Esophagus (tissue), 2 donors: ENCODE results near the gene LIPG. TPM values are rescaled to one million over a fixed set of nuclear protein-coding genes. Genes with fewer than 3 reads are reported as not detected.

Source experiments
- H3K27ac ChIP-seq, 2 donors: one replicate each; pipeline ENCODE4 v1.5.1; 2013; ENCODE audit warnings: low read depth in 2 of 2, mild to moderate bottlenecking in 2 of 2, inconsistent platforms in 1 of 2, low read length in 1 of 2, moderate library complexity in 1 of 2
- H3K27me3 ChIP-seq, 2 donors: one replicate each; pipeline ENCODE4 v1.6.1; 2013; ENCODE audit warnings: low read length in 2 of 2, control low read depth in 1 of 2, mild to moderate bottlenecking in 1 of 2; ENCODE audit not compliant: insufficient read depth in 2 of 2, control insufficient read depth in 1 of 2
- H3K36me3 ChIP-seq, 2 donors: one replicate each; pipeline ENCODE4 v1.6.1; 2013; ENCODE audit warnings: low read length in 1 of 2; ENCODE audit not compliant: control insufficient read depth in 2 of 2, insufficient read depth in 2 of 2
- H3K4me1 ChIP-seq, 2 donors: one replicate each; pipeline ENCODE4 v1.6.1; 2013; ENCODE audit warnings: low read length in 1 of 2; ENCODE audit not compliant: control insufficient read depth in 2 of 2, insufficient read depth in 2 of 2
- H3K4me3 ChIP-seq, 2 donors: one replicate each; pipeline ENCODE4 v1.5.1; 2013; ENCODE audit warnings: low read length in 2 of 2, mild to moderate bottlenecking in 2 of 2, low read depth in 1 of 2, moderate library complexity in 1 of 2
- H3K9me3 ChIP-seq, 2 donors: one replicate each; pipeline ENCODE4 v1.6.1; 2013; ENCODE audit warnings: mild to moderate bottlenecking in 2 of 2, low read depth in 1 of 2, low read length in 1 of 2, moderate library complexity in 1 of 2; ENCODE audit not compliant: control insufficient read depth in 2 of 2, insufficient read depth in 1 of 2
- WGBS, 2 donors: extraction: QIAGEN DNeasy Blood & Tissue Kit; methylation state at CpG; one replicate each; pipeline ENCODE4 v1.1.7; 2013; 5-methylcytosine and 5-hydroxymethylcytosine counted together
- polyA plus RNA-seq, 2 donors: library from polyadenylated mRNA; stranded (reverse); fragments of 200-250 nt; gene quantifications; one replicate each; pipeline ENCODE4 v1.2.3, GENCODE V29; 2013
- donor health status: healthy with polysubstance abuse.
- donor health status: Bipolar disorder and iron deficiency.

The LIPG gene
- polyA plus RNA-seq, 2 donors, result 0.47 to 1.4 TPM

DNA sequence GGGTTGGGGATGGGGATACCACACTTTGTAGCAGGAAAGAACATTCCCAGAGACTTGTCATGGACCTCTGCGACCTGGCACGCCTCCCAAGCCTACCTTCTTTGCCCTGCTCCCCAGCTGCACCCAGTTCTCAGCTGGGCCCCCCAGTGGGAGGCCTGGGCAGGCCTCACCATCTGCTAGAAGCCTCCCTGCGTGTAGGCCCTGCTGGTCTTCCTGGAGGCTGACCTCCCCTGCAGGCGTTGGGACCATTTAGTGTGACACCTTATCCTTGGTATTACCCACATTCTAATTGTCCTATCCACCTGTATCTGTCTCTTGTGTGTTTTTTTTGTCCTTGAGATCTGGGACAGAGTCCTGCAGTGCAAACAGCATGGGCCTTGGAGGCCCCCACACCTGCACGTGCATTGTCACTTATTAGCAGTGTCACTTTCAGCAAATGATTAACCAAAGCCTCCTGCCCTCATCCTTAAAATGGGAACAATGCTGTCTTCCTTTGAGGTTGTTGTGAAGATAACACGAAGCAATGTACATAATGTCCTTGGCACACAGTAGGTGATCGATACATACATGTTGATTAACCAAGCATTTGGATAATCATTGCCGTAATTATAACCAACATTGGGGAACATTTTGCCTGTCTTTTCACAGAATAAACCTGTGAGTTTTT lies 77.2 kb downstream of the LIPG start:
- H3K4me1 ChIP-seq, result peaks cover 0 to 4% of the 10 kb centered on the region in 2 donors
- H3K9me3 ChIP-seq, result no peaks in the 10 kb centered on the region
- H3K27me3 ChIP-seq, result no peaks in the 10 kb centered on the region
- WGBS, 2 donors, result 71 to 93% methylated on average over 8 of the region's 8 CpGs
- H3K4me3 ChIP-seq, result no peak overlapping the region
- H3K36me3 ChIP-seq, result no peaks in the 10 kb centered on the region
- no peak overlapping the region for H3K27ac ChIP-seq

DNA sequence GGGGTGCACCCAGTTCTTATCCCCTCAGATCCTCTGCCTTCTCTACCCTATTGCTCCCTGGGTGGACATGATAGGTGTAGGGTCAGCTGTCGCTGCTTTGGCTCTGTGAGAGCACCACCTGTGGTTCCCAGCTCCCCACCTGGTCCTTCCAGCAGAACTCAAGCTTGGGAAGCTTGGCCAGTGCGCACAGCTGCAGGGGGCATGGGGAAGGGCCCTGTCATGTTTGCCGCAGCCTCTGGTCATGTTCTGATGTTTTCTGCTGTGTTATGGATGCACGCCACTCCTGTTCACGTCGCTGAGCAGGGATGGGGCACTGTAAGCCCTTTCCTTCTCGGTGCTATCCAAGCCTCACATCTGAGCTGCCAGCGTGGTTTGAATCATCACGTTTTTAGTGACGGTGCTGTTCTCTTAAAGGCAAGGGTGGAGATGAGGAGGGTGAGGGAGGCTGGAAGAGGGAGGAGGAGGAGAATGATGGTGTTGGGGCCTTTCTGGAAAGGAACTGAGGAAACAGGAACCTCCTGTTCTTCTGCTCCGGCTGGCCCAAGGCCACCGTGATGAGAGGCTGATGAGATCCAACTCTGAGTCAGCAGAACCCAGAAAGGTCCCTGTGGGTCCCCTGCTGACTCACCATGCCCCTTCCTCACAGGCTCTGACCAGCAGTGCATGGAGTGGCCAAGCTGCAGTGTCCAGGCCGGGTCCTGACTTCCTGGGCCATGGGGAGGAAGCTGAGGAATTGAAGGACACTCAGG lies 78.0 kb downstream of the LIPG start:
- Histone ChIP-seq H3K27ac (no peak overlapping the region), H3K4me1 (peaks cover 0 to 4% of the 10 kb centered on the region in 2 donors), H3K27me3 (no peaks in the 10 kb centered on the region), H3K36me3 (no peaks in the 10 kb centered on the region), H3K4me3 (no peak overlapping the region), H3K9me3 (no peaks in the 10 kb centered on the region)
- 54 to 70% methylated on average over 13 of the region's 13 CpGs for WGBS, 2 donors

DNA sequence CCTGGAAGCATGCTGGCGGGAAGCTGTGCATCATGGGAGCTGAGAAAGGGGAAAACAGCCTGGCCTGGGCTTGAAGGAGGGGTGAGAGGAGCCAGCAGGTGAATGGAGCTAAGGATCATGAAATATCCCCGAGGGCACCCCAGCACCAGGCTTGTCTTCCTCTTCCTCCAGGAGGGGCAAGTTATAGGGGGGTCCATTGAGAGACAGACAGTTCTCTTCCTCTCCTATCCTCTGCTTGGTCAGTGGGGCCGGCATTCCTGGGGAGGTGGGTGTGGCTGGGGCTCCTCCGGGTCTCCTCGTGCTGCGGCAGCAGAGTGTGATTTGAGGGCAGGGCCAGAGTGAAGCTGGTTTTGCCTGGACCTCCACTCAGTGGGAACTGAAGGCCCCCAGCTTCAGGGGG lies 78.9 kb downstream of the LIPG start:
- no peak overlapping the region for H3K4me3 ChIP-seq
- 54 to 58% methylated on average over 6 of the region's 6 CpGs for WGBS, 2 donors
- peaks cover 0 to 4% of the 10 kb centered on the region in 2 donors for H3K4me1 ChIP-seq
- H3K9me3 ChIP-seq, result no peaks in the 10 kb centered on the region
- H3K27me3 ChIP-seq, result no peaks in the 10 kb centered on the region
- H3K27ac ChIP-seq, result no peak overlapping the region
- no peaks in the 10 kb centered on the region for H3K36me3 ChIP-seq

DNA sequence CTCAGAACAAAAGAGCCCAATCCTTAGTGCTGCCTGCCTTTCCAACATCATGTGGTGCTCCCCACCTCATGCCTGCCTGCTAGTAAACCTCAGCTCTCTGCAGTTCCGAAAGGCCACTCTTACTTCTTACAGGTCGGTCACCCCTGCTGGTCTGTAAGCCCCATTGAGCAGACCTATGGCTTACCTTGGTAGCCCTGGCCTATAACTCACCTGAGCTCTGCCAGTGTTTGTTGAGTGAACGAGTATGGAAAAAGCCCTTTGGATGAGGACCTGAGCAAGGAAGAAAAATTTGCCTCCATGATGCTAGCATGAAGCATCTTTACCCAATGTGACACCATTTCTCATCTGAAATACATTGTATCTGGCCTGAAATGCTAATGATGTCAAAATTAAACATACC lies 83.3 kb downstream of the LIPG start:
- Histone ChIP-seq H3K27me3 (no peaks in the 10 kb centered on the region), H3K27ac (no peak overlapping the region), H3K4me1 (no peaks in the 10 kb centered on the region), H3K4me3 (no peak overlapping the region), H3K9me3 (no peaks in the 10 kb centered on the region), H3K36me3 (no peaks in the 10 kb centered on the region)
- WGBS, 2 donors, result 88 to 91% methylated on average over 3 of the region's 3 CpGs

DNA sequence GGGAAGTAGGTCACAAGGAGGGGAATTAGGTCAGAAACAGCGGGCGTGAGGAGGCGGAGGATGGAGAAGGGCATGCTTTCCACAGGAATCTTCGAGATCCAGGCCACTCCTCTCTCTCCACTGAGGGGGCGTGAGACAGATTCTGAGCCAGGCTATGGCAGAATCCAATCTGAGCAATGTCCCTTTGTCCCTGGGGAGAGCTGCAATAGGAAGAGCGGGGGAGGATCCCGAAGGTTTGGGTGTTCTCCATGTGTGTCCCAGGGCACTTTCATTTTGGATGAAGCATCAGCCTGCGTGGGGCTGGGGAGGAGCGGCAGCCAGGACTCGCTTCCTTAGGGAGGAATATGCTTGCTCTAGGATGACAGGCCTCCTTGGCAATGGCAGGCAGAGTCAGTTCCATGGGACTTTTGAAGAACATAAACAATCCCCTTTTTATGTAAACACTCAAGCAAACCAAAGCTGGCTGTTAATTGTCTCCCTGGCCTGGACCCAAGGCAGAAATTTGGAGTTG lies 84.0 kb downstream of the LIPG start:
- H3K9me3 ChIP-seq, result no peaks in the 10 kb centered on the region
- H3K36me3 ChIP-seq, result no peaks in the 10 kb centered on the region
- H3K27ac ChIP-seq, result peak overlapping the region in 1 of 2 donors; percentile 33
- H3K4me1 ChIP-seq, result peaks cover 0 to 3% of the 10 kb centered on the region in 2 donors
- H3K27me3 ChIP-seq, result no peaks in the 10 kb centered on the region
- H3K4me3 ChIP-seq, result no peak overlapping the region
- WGBS, 2 donors, result 65 to 72% methylated on average over 10 of the region's 10 CpGs

DNA sequence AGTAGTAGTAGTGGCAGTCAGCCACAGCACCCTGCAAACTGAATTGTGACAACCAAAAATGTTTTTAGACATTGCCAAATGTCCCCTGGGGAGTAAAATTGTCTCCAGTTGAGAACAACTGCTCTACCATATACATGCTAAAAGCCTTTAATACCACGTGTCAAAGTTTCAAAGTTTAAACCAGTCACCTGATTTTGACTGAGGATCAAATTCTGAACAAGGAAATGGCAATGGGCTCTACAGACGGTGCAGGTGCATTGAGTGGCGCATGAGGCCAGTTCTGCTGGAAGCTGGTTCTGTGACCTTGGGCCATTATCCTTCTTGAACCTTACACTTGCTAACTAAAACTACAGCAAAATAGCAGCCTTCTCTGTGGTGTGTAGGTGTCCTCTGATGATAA lies 85.0 kb downstream of the LIPG start:
- Histone ChIP-seq H3K27ac (no peak overlapping the region), H3K27me3 (no peaks in the 10 kb centered on the region), H3K4me3 (no peak overlapping the region), H3K4me1 (peaks cover 0 to 3% of the 10 kb centered on the region in 2 donors), H3K36me3 (no peaks in the 10 kb centered on the region), H3K9me3 (no peaks in the 10 kb centered on the region)
- WGBS, 2 donors, result 68 to 75% methylated on average over 3 of the region's 3 CpGs

DNA sequence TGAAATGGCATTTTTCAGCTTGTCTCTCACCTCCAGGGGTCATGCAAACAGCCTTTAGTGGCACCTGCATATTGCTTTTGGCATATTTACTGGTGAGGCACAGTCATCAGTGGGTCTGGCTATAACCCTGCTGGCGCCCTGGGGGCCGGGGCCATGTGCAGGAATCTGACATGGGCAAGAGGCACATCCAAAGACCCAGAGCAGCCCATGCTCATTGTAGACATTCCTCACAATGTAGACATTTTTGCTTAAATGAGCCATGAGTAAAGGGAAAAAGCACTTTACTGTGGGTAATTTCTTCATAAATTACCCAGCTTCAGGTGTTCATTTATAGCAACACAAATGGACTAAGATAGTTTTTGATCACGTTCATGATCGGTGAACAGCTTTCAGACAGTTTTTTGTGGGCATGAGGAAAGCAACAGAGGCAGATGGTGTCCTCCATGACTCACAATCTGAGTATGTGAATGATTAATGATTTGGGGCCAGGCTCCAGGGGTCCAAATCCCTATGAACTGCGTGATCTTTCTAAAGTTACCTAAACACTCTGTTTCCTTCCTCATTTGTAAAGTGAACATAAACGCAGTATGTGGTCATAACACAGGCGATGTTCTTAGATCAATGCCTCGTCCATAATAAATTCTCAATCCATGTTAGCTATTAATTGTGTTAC lies 85.8 kb downstream of the LIPG start:
- H3K36me3 ChIP-seq, result no peaks in the 10 kb centered on the region

DNA sequence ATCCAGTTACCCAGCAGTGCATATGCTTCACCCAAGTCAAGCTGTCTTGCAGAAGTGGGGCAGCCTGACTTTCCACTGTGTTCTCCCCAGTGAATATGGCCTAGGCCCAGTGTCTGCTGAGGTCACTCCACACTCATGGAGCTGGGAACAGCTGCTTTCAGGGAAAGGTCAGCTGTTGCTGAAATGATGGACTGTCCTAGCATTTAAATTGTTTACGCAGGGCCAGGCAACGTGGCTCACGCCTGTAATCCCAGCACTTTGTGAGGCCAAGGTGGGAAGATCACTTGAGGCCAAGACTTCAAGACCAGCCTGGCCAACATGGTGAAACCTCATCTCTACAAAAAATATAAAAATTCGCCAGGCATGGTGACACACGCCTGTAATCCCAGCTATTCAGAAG lies 86.5 kb downstream of the LIPG start:
- WGBS, 2 donors, result 70 to 83% methylated on average over 5 of the region's 5 CpGs
- peak overlapping the region in 1 of 2 donors; percentile 21 for H3K27ac ChIP-seq
- no peak overlapping the region for H3K4me3 ChIP-seq
- H3K27me3 ChIP-seq, result no peaks in the 10 kb centered on the region
- H3K9me3 ChIP-seq, result no peaks in the 10 kb centered on the region
- H3K4me1 ChIP-seq, result peaks cover 0 to 3% of the 10 kb centered on the region in 2 donors
- H3K36me3 ChIP-seq, result no peaks in the 10 kb centered on the region

More for the DNA sequence above, 85.8 kb downstream of the LIPG start:
- Histone ChIP-seq H3K4me3 (no peak overlapping the region), H3K4me1 (peaks cover 0 to 3% of the 10 kb centered on the region in 2 donors), H3K9me3 (no peaks in the 10 kb centered on the region), H3K27me3 (no peaks in the 10 kb centered on the region), H3K27ac (peak overlapping the region in 1 of 2 donors; percentile 14)
- 64 to 75% methylated on average over 8 of the region's 8 CpGs for WGBS, 2 donors
